ENCODE measurements around the gene CALY. TPM values are rescaled to one million over a fixed set of nuclear protein-coding genes. Genes with fewer than 3 reads are reported as not detected.

The CALY gene
- total and polyA plus RNA-seq, 7 donors, result 0.05 TPM; not detected in 6

GRCh38 chr10:133309100-133309719 is 27.5 kb downstream of the CALY start:
- Histone ChIP-seq H3K9me3 (no peaks in the 10 kb centered on the region), H3K27me3 (ENCODE audit: insufficient read depth in 3 of 3, low read length in 2 of 3) (no peaks in the 10 kb centered on the region), H3K36me3 (ENCODE audit: insufficient read depth in 1 of 2, low read depth in 1 of 2) (peaks cover 0 to 37% of the 10 kb centered on the region in 2 donors), H3K4me3 (peak overlapping the region; percentile 97), H3K4me1 (peaks cover 26% of the 10 kb centered on the region), H3K27ac (peak overlapping the region; percentile 99)
- WGBS, 3 donors, result 26 to 34% (median 28%) methylated on average over 34 to 46 of the region's 46 CpGs
- ATAC-seq (peak; percentile 93 to 96 (median 95)), DNase-seq (peak; percentile 93 to 98)
- no peak for TF ChIP-seq CTCF (IDR thresholded peaks at IDR 0.05)
- intact Hi-C loops (cut with DNase I), result loop anchor here in 1 of 2 donors (2.0 kb wide), 1 partner anchor 48 kb away; no protein-coding TSS in a partner anchor

- whole genome bisulfite sequencing, 3 donors, result 0 to 1% (median 1%) methylated on average over 38 to 89 of the region's 89 CpGs
- ATAC-seq, result peak; percentile 90 to 92 (median 90)
- Histone ChIP-seq H3K27me3 (ENCODE audit: insufficient read depth in 3 of 3, low read length in 2 of 3) (no peaks in the 10 kb centered on the region), H3K27ac (peak within 1 kb of the TSS; percentile 99), H3K4me3 (peak within 1 kb of the TSS; percentile 97), H3K36me3 (ENCODE audit: insufficient read depth in 1 of 2, low read depth in 1 of 2) (peaks cover 0 to 37% of the 10 kb centered on the region in 2 donors), H3K4me1 (peaks cover 26% of the 10 kb centered on the region), H3K9me3 (no peaks in the 10 kb centered on the region)
- TF ChIP-seq CTCF (IDR thresholded peaks at IDR 0.05), result no peak
- intact Hi-C loops (cut with DNase I), result loop anchor here in 1 of 2 donors (2.0 kb wide), 1 partner anchor 48 kb away; no protein-coding TSS in a partner anchor
- peak; percentile 91 to 95 for DNase-seq
Observed at GRCh38 chr10:133308421-133309099, 28.1 kb downstream of the CALY start, which contains the start of the genes TUBGCP2 and ZNF511. Gene TUBGCP2 (minus strand): TSS chr10:133308872. CDS start chr10:133302941, 5,931 bp downstream. Gene ZNF511 (plus strand): TSS chr10:133308914. CDS start chr10:133308944, 30 bp downstream.

GRCh38 chr10:133307776-133308420 is 28.8 kb downstream of the CALY start:
- intact Hi-C loops (cut with DNase I), result loop anchor here in 1 of 2 donors (2.0 kb wide), 1 partner anchor 47 kb away; no protein-coding TSS in a partner anchor

More at GRCh38 chr10:133307776-133308420, 28.8 kb downstream of the CALY start:
- peak; percentile 52 for TF ChIP-seq CTCF (IDR thresholded peaks at IDR 0.05)
- peaks cover 0 to 32% of the 10 kb centered on the region in 2 donors for H3K36me3 ChIP-seq (ENCODE audit: insufficient read depth in 1 of 2, low read depth in 1 of 2)
- peak; percentile 59 to 80 for DNase-seq
- H3K4me3 ChIP-seq, result peak overlapping the region; percentile 97
- 6 to 8% (median 7%) methylated on average over 25 of the region's 25 CpGs for WGBS, 3 donors
- H3K4me1 ChIP-seq, result peaks cover 26% of the 10 kb centered on the region
- no peaks in the 10 kb centered on the region for H3K27me3 ChIP-seq (ENCODE audit: insufficient read depth in 3 of 3, low read length in 2 of 3)
- ATAC-seq, result peak in 2 of 4 donors; percentile 21 to 31
- peak overlapping the region; percentile 99 for H3K27ac ChIP-seq
- H3K9me3 ChIP-seq, result no peaks in the 10 kb centered on the region

Measured in psoas muscle (tissue), 8 donors.